NOMO-1 treated with DMSO at 0.1 percent for 48 hours (cell line): ENCODE data around the gene PTK7.

Experiments used
- DNase-seq: peaks from one replicate; lab custom pipeline; 2025; ENCODE audit not compliant: unreplicated experiment; lab: John Stamatoyannopoulos, UW

PTK7 gene

DNA sequence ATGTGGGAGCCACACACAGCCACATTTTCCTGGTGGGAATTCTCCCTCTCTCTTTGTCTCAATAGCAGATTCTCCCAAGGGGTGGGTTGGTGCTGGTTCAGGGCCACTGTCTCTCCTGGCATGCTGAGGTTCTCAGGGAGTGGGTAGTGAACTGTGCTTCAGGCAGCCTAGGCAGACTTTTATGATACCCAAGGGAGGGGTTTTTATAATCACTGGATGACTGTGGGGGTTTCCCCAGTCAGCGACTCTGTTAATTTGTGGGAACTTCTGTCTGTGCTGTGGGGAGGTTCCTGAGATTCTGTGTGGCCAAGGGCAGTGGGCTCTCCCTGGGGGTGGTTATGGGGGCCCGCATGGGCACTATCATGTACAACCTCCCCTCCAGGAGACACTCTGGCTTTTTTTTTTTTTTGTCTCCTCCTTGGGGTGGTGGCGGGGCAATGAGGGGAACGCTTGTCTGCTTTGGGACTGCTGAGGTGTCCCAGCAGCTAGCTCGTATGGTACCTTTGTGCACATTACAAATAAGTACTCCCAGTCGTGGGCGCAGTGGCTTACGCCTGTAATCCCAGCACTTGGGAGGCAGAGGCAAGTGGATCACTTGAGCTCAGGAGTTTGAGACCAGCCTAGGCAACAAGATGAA, 10.0 kb downstream of the PTK7 start:
- no peak for DNase-seq

DNA sequence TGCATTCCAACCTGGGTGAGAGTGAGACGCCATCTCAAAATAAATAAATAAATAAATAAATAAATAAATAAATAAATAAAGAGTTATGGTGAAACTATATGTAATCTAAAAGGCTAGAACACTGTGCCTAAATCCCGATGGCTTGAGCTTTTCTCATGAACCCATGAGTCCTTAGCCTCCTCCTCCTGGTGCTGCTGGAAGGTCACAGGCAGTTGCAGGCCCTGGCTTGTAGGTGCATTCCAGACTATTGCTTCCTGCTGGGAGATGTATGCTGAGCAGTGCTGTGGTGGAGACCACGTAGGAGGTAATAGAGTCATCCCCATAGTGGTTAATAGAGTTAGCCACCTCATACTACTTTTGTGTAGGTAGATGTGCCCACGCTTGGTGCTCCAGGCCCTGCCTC, 12.5 kb downstream of the PTK7 start:
- DNase-seq: no peak

DNA sequence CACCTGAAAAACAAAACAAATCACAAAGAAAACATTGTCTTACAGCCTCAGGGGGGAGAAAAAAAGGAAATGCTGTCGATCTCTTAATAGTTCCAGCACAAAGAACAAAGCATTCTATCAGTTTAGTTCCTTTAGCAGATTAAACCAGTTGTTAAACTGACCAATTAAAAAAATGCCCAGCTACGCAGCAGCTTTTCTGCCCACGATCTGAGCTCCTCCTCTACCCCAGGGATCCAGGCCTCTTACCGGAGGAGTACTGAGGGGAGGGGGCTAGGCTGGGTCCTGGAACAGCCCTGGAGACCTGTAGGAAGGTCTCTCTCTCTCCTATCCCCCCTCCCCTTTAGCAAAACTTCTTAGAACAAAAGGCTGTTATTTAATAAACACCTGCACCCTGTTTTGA, 13.4 kb downstream of the PTK7 start:
- DNase-seq: no peak

DNA sequence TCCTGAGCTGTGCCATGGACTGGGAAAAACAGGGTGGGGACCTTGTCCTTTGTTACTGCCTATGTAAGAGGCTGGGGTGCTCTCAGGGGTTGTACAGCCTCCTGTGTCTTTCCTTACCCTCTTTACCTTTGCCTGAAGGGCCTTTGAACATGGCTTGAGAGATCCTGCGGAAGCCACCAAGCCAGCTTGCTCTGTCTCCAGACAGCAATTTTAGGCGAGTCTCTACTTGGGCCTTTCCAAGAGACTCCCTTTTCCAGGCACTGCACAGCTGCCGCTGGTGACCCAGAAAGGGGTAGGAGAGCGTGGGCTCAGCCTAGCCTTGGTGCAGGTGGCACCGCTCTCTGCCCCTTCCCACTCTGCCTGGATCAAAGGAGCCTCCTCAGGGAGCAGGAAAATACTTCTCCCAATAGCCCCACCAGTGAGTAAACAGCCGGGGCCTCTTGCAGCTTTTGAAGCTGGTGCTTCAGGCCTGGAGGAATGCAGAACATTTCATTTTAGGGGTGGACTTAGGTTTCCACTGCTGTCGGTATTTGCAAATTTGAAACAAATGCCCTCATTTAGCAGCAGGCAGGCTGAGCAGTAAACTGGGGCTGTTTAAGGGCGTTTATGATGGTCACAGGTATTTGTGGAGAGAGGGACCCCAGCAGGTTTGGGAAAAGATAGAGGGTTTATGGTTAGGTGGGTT, 13.9 kb downstream of the PTK7 start:
- DNase-seq: no peak

DNA sequence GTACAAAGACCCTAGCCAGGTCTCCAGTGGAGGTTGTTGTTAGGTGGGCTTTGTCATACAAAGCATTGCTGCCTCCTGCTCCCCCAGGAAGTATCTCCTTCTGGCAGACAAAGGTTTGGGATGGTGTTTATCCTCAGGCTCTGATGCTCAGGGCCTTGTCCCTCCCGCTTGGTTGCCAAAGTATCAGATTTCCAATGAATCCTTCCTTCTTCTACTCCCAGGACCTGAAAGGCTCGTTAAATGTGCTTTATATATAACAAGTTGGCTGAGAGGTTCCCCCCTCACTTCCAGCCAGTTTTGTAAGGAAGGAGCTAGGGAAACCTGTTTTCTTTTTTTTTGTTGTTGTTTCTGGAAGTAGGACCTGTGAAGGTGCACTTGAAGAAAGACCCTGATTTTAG, 14.4 kb downstream of the PTK7 start:
- DNase-seq: no peak

DNA sequence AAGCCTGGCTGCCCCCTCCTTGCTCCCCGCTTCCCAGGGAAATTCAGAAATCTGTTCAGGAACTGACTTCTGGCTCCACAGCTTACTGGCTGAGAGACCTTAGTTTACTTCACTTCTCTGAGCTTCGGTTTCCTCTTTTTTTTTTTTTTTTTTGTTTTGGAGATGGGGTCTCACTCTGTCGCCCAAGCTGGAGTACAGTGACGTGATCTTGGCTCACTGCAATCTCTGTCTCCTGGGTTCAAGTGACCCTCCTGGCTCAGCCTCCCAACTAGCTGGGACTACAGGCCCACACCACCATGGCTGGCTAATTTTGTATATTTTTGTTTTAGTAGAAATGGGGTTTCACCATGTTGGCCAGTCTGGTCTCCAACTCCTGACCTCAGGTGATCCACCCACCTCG, 14.9 kb downstream of the PTK7 start:
- no peak for DNase-seq

DNA sequence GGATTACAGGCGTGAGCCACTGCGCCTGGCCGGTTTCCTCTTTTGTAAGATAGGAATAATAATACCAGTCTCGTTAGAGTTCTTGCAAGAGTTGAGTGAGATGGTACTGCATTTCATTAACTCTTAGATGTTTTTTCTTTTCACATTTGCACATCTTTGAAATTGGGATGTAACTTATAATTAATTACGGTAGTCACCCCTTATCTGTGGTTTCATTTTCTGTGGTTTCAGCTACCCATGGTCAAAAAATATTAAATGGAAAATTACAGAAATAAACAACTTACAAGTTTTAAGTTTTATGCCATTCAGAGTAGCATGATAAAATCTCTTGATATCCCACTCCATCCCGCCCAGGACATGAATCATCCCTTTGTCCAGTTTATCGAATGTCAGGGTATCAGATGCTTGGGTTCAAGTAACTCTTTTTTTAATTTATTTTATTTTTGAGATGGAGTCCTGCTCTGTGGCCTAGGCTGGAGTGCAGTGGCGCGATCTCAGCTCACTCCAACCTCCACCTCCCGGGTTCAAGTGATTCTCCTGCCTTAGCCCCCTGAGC, 15.4 kb downstream of the PTK7 start:
- DNase-seq: no peak

DNA sequence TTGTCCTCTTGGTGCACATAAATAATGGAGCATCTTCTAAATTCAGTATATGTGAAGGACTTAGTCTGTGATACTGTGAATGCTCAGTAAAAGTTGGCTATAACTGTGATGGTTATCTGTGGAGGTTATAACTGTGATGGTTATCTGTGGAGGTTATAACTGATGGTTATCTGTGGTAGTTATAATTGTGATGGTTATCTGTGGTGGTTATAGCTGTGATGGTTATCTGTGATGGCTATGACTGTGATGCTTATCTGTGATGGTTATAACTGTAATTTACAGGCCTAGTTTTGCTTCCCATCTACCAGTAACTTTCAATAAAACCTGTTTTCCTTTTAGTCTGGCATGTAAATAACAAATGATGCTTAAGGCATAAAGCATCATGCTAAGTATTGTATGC, 16.5 kb downstream of the PTK7 start:
- DNase-seq: no peak

DNA sequence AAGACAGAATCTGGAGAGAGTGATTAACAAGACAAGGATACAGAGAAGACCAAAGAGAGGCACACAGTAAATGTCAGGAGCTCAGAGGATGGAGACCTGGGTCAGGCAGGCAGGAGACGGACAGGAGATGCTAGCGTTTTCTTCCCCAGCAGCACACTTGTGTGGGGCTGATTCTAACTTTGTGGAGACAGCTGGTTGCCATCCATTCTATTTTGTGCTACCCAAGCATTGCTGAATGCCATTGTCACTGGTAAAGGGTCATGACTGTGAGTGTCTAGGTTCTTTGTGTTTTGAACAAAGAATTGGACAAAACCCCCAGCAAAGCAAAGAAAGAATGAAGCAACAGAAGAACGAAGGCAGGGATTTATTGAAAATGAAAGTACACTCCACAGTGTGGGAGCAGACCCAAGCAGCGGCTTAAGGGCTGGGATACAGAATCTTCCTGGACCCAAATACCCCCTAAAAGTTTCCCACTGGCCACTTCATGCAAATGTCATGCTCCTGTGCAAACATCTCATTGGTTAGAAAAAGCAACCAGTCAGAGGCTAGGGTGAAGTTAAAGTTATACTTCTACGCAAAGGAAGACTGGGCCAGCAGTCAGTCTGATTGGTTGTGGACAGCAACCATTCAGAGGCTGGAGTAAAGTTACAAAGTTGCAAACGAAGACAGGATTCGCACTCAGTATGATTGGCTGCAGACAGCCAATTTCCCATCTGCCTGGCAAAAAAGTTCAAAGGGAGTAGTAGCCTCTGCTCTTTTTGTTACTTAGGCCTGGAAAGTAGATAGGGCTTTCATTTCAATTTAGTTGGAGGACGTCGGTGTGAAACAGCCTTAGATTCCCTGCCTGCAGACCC, 17.5 kb downstream of the PTK7 start:
- no peak for DNase-seq

DNA sequence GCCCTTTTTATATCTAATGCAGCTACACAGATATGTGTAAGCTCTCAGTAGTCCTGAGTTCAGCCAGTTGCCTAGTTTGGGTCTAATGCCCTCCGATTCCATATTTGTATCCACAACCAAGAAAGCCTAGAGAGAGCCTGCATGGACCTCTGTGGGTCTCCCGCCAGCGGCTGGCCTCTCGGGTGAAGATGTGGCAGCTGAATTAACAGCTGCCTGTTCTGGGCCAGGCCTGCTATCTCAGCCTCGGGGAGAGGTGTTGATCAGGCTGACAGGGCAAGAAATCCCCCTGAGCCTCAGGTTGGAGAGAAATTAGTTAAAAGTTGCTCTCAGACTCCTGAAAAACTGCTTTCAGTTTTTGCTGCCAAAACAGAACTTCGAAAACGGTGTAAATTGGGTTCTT, 19.8 kb downstream of the PTK7 start:
- DNase-seq: no peak

DNA sequence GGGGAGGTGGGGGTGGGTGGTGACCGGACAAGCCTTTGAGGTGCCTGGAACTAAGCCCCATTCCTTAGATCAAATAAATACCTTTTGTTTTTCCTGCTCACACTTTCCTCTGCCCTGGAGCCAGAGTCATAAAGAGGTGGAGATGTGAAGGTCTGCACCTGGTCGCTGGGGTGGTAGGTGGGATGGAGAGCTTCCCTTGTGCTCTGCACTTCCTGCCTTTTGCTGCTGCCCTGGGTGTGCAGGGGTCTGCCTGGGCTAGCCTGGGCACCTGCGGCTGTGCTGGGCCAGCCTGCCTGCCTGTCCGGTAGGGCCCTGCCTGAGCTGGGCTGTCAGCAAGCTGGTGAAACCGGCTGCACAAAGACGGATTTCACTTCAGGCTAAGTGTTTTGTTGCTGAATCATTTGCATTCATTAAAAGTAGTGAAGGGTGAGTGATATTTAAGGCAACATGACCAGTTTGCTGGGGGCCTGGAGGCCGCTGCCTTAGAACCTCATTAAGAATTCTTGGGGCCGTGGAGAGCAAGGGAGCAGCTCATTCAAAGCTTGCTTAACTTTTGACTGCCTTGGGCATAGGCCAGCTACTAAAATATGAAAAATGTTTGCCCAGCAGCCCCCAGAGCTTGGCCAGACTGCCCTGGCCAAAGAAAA, 20.5 kb downstream of the PTK7 start:
- DNase-seq: no peak

DNA sequence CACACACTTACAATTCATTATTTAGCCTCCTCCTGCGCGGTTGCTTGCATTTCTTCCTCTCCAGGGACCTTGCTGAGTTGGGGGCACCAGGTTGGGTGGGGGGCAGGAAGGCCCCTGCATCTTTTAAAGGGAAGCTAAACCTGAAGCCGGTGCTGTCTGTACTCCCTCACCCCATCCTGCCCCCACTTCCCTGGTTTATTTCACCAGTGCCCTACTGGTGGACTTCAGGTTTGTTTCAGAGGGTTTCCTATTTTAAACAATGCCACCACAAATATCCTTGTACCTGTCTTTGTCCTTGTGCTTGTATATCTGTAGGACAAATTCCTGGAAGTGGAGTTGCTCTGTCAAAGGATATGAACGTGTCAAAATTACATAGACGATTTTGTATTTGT, 21.0 kb downstream of the PTK7 start:
- no peak for DNase-seq

DNA sequence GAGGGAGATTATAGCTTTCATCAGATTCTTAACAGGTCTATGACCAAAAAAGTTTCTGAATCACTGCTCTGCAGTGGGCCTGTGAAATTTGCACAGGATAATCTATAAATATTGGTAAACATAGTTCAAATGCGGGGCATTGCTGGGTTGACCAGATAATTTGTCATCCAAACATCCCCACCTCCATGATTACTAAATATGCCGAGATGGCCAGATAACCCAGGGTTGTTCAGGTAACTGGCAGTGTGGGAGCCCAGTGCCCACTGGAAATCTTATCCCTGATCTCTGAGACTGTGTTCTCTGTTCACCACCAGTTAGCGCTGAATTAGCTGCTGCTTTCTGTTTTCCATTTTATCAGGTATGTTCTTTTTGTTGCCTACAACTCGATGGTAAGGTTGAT, 21.4 kb downstream of the PTK7 start:
- DNase-seq: no peak

DNA sequence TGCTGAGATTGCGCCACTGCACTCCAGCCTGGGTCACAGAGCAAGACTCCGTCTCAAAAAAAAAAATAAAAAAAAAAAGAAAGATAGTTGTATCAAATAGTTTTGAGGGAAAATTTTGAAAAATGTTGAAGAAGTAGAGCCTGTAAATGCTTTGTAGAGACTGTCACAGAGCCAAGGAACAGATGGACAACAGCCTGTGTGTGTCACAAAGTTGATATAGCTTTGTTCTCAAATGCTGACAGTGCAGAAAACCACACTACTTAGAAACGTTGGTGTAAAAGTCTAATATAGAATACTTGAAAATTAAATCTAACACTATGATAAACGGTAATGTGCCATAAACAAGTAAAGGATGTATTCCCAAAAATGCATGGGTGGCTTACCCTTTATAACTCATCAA, 25.4 kb downstream of the PTK7 start:
- DNase-seq: no peak

DNA sequence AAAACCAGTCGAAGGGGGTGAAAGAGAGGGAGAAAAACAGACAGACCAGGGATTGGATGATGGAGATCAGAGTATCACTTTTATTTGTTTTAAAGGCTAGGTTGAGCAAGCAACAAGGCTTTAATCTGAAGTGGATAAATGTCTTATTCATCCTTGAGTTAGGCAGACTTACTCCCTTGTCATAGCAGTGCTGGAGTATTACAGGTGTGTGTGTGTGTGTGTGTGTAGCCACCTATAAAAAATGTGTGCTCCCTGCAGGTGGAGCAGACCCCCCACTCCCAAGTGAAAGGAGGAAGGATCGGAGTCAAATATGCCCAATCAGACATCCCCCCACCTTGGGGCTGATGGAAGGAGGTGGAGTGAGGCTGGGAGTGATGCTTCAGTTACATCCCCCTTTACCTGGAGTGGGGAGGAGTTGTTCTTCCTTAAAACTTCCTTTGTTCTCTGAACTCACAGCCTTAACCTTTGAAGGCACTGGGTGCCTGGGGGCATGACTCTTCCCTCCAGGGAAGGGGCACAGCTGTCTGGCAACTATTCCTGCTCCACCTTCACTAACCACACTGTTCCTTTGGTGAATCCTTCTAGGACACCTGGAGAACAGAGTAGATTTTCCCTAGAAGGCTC, 27.3 kb downstream of the PTK7 start:
- no peak for DNase-seq

DNA sequence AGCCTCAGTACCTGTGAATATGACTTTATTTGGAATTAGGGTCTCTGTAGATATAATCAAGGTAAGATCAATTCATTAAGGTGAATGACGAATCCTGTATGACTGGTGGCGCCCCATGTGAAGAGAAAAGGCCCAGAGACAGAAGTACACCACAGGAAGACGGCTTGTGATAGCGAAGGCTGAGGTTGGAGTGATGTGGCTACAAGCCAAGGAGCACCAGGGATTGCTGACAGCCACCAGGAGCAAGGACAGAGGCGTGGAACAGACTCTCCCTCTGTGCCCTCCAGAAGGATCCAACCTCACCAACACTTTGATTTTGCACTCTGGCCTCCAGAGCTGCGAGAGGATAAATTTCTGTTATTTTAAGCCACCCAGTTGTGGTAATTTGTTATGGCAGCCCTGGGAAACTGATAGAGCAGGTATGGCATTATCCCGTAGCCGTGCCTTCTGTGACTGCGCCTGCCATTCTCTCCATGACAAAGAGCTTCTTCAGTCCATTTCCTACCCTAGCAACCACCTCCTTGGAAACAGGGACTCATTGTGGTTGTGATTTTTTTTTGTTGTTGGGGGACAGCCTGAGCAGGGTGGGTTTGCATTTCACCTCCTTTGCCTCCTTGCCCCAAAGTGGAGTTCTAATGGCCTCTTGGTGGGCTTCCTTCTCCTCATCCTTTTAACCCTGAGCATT, 29.6 kb downstream of the PTK7 start:
- no peak for DNase-seq

DNA sequence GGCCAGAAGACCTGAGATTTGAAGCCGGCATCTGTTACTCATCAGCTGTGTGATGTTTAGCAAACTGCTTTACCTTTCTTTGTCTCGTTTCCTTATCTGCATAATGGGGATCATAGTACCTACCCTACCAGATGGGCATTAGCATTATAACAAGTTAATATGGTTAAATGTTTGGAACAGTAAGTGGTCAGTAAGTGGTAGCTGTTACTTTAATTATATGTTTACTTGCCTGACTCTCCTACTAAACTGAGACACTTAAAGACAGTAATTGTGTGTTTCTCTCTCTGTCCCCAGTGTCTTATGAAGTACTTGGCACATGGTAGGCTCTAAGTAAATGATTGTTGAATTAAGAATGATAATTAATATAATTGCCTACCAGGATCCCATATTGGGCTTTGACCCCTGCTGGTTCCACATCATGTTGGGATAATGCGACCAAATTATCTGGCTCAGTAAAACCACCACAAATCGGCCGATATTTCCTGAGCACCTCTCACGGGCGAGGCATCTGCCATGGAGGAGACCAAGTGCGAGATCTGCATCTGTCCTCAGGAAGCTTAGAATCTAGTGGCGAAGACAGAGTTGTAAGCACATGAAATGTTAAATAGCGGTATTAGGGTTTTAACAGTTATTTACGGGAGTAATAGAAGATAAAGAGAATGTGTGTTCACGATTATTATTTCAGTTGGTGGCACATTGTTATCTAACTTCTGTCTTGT, 31.4 kb downstream of the PTK7 start:
- no peak for DNase-seq

DNA sequence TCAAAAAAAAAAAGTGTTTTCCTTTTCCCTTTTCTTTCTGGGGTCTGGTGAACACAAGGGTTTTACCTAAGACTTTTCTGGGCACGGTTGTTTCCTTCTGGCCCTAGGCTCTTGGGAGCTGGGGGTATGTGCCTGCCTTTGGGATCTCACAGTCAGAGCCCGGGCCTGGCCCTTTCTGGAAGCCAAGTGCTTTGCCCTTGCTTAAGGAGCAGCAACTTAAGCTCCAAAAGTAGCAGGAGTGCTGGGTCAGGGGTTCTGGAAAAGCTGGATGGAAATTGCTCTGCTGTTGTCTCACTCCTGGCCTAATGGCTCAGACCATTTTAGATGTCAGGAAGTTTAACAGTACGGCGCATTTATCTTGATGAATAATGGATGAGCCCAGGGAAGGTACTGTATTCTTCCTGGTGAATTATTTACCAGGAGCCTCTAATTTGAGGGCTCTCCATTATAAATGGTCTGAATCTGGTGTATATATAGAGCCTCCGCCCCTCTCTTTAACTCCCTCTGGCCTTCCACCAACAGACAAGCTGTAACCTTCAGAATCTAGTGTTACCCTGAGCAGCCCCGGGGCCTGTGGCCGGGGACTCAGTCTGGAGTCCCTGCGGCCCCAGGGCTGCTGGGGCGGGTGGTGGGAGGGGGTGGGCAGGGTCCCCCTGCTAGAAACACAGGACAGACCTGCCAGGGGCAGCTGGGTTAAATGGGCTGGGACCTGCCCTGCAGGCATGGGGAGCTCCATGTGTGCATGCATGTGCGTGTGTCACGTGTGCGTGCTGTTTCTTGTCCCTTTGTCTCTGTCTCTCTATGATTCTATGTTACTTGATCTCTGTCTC, 37.5 kb downstream of the PTK7 start:
- DNase-seq: no peak

DNA sequence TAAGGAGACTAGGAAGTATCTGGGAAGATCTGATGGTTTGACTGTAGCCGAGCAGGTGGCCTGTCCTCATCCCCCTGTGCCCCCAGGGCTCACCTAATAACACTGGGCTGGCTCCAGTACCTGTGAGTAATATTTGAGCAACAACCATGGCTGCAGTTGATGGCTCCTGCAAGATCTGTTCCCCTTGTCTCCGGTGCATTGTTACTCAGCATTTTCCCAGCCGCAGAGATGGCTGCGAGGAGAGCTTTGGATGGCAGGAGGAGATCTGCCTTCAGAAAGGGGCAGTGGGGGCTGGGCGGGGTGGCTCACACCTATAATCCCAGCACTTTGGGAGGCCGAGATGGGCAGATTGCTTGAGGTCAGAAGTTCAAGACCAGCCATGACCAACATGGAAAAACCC, 39.3 kb downstream of the PTK7 start:
- no peak for DNase-seq
